HG03442 (cell line): ENCODE data around the gene TAL2.

Experiments
- ATAC-seq: cut with Tn5 transposase; IDR thresholded peaks from one replicate; pipeline ENCODE4 v1.9.1; 2021; ENCODE audit warnings: mild to moderate bottlenecking, moderate library complexity; ENCODE audit not compliant: unreplicated experiment

The TAL2 gene

GRCh38 chr9:105673850-105674387 lies 11.7 kb downstream of the TAL2 start:
- ATAC-seq = no peak

GRCh38 chr9:105676351-105676923 lies 14.2 kb downstream of the TAL2 start:
- no peak for ATAC-seq

GRCh38 chr9:105678163-105678562 lies 15.9 kb downstream of the TAL2 start:
- no peak for ATAC-seq

GRCh38 chr9:105678781-105679180 lies 16.5 kb downstream of the TAL2 start:
- ATAC-seq = no peak

- no peak for ATAC-seq
Measured at GRCh38 chr9:105679257-105680022, 17.2 kb downstream of the TAL2 start.

- ATAC-seq = no peak
Measured at GRCh38 chr9:105681313-105681712, 19.1 kb downstream of the TAL2 start.

- no peak for ATAC-seq
Measured at GRCh38 chr9:105681724-105682123, 19.5 kb downstream of the TAL2 start.

GRCh38 chr9:105683688-105684275 lies 21.5 kb downstream of the TAL2 start:
- no peak for ATAC-seq

- ATAC-seq = no peak
Measured at GRCh38 chr9:105686936-105687335, 24.7 kb downstream of the TAL2 start.

- ATAC-seq = no peak
Measured at GRCh38 chr9:105690742-105691141, 28.5 kb downstream of the TAL2 start.

GRCh38 chr9:105693435-105694189 lies 31.4 kb downstream of the TAL2 start:
- peak; percentile 21 for ATAC-seq

- ATAC-seq = peak; percentile 70
Measured at GRCh38 chr9:105694190-105694847, 32.1 kb downstream of the TAL2 start, which contains the start of gene TMEM38B. Gene TMEM38B, plus strand, starts transcription at chr9:105694541. Its CDS starts 120 bp downstream, at chr9:105694661.

GRCh38 chr9:105694848-105695581 lies 32.8 kb downstream of the TAL2 start:
- ATAC-seq = peak; percentile 55

GRCh38 chr9:105696219-105696793 lies 34.0 kb downstream of the TAL2 start:
- ATAC-seq = no peak

- no peak for ATAC-seq
Measured at GRCh38 chr9:105697871-105698270, 35.6 kb downstream of the TAL2 start.

GRCh38 chr9:105698348-105698870 lies 36.2 kb downstream of the TAL2 start:
- no peak for ATAC-seq

GRCh38 chr9:105700668-105701067 lies 38.4 kb downstream of the TAL2 start:
- ATAC-seq = no peak

GRCh38 chr9:105701145-105701544 lies 38.9 kb downstream of the TAL2 start:
- no peak for ATAC-seq

GRCh38 chr9:105702207-105702606 lies 40.0 kb downstream of the TAL2 start:
- no peak for ATAC-seq
